Measurements from ENCODE around the gene ATOH7.

DNA sequence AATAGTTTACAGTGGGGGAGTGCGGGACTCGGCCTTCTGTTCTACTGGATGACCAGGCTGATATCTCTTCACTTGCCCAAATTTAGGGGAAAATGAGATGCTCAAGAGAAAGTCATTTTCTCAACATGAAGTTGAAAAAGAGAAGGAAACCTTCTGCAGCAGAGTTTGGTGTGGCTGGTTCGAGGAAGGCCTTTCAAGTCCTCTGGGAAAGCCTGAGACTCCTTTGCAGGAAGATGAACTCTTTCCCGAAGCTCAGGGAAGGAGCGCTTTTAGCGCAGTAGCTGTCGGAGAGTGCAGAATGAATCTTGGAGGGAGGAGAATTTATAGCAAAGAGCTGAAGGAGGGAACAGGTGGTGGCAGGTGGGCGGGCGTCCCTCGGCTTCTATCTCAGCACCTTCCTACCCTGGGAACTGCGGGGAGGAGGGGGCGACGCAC lies at the start of gene ATOH7:
- TF ChIP-seq, protein P1, sequence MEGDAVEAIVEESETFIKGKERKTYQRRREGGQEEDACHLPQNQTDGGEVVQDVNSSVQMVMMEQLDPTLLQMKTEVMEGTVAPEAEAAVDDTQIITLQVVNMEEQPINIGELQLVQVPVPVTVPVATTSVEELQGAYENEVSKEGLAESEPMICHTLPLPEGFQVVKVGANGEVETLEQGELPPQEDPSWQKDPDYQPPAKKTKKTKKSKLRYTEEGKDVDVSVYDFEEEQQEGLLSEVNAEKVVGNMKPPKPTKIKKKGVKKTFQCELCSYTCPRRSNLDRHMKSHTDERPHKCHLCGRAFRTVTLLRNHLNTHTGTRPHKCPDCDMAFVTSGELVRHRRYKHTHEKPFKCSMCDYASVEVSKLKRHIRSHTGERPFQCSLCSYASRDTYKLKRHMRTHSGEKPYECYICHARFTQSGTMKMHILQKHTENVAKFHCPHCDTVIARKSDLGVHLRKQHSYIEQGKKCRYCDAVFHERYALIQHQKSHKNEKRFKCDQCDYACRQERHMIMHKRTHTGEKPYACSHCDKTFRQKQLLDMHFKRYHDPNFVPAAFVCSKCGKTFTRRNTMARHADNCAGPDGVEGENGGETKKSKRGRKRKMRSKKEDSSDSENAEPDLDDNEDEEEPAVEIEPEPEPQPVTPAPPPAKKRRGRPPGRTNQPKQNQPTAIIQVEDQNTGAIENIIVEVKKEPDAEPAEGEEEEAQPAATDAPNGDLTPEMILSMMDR (IDR thresholded peaks at IDR 0.05): no peak
- TF ChIP-seq POLR2A (IDR thresholded peaks at IDR 0.05): no peak

All from body of pancreas (tissue), 4 donors.